GM13977 (cell line): ENCODE measurements around the gene DUSP3.

Experiments
- DNase-seq: peaks from one replicate; pipeline ENCODE4 v3.0.0; 2012; ENCODE audit warnings: low spot score
- CTCF ChIP-seq: IDR thresholded peaks from 2 replicates; pipeline ENCODE4 v1.5.1; 2012; ENCODE audit warnings: mild to moderate bottlenecking, control low read depth; ENCODE audit not compliant: insufficient read depth; ENCODE audit errors: extremely low read depth, missing control alignments
- in situ Hi-C: fragments of 300-500 bp; cut with MboI; formaldehyde crosslinking; loops from one replicate; pipeline ENCODE4 v1.12.0; 2022; ENCODE audit warnings: low sequenced_read_pairs, low pct_unique_long_range_greater_than_20kb, mixed read lengths, inconsistent platforms; ENCODE audit not compliant: unreplicated experiment

Gene DUSP3

GRCh38 chr17:43778337-43779144 is at the start of gene DUSP3:
Gene DUSP3 (minus strand): TSS chr17:43778977. CDS start chr17:43778924, 53 bp downstream.
- DNase-seq, result peak; percentile 96
- in situ Hi-C loops, result no loop called here
- TF ChIP-seq CTCF, result no peak

- in situ Hi-C loops, result no loop called here
- no peak for TF ChIP-seq CTCF
- no peak for DNase-seq
Observed at GRCh38 chr17:43827596-43827995, 48.8 kb upstream of the DUSP3 start.

- in situ Hi-C loops, result no loop called here
- no peak for TF ChIP-seq CTCF
- DNase-seq, result no peak
Observed at GRCh38 chr17:43826206-43826605, 47.4 kb upstream of the DUSP3 start.

GRCh38 chr17:43825567-43825966 is 46.8 kb upstream of the DUSP3 start:
- in situ Hi-C loops, result no loop called here
- no peak for DNase-seq

GRCh38 chr17:43823350-43824084 is 44.7 kb upstream of the DUSP3 start:
- no peak for DNase-seq
- TF ChIP-seq CTCF, result no peak
- in situ Hi-C loops, result no loop called here

More at GRCh38 chr17:43825567-43825966, 46.8 kb upstream of the DUSP3 start:
- TF ChIP-seq CTCF, result no peak

- no peak for TF ChIP-seq CTCF
- DNase-seq, result no peak
- in situ Hi-C loops, result no loop called here
Observed at GRCh38 chr17:43822570-43823190, 43.9 kb upstream of the DUSP3 start.
